SK-N-SH (cell line): ENCODE data around the gene SLC8A1. TPM values are rescaled to one million over a fixed set of nuclear protein-coding genes. Genes with fewer than 3 reads are reported as not detected.

Experiments used
- CTCF ChIA-PET: fragments of 300-600, 350-600 bp; formaldehyde crosslinking; extraction: SDS; loops from one replicate; lab custom pipeline; 2021; lab: Yijun Ruan, JAX
- POLR2A ChIA-PET: fragments of 350-600 bp; sonication (Branson Sonifier 250); formaldehyde crosslinking; extraction: SDS; loops from one replicate; lab custom pipeline; 2020; ENCODE audit warnings: antibody characterized with exemption, inconsistent platforms; lab: Yijun Ruan, JAX
- DNase-seq: peaks from one replicate; pipeline ENCODE4 v3.0.0; 2012
- H2AFZ ChIP-seq: fragments of 200-600 bp; sonication (generic); 2 replicates; pipeline ENCODE4 v1.8.1; 2016; ENCODE audit warnings: antibody characterized with exemption, mild to moderate bottlenecking, low read depth
- H3F3A ChIP-seq: fragments of 200-600 bp; sonication (generic); replicated peaks from 2 replicates; pipeline ENCODE3; 2016; ENCODE audit warnings: antibody characterized with exemption, mild to moderate bottlenecking; ENCODE audit not compliant: insufficient read depth
- H3K27ac ChIP-seq, 2 experiments: fragments of 200-500 bp in 1 of 2; fragments of 200-600 bp in 1 of 2; sonication (Bioruptor generic) in 1 of 2; sonication (generic), shearing (Covaris generic) in 1 of 2; 2 replicates each; pipeline versions ENCODE4 v1.5.1 to v1.6.1; 2014 to 2016; ENCODE audit warnings: low read depth in 2 of 2, inconsistent platforms in 1 of 2, low read length in 1 of 2, mild to moderate bottlenecking in 1 of 2, mixed read lengths in 1 of 2
- H3K27me3 ChIP-seq: fragments of 200-600 bp; sonication (generic), shearing (Covaris generic); 2 replicates; pipeline ENCODE4 v1.6.1; 2016; ENCODE audit warnings: mixed run types; ENCODE audit not compliant: insufficient read depth
- H3K36me3 ChIP-seq, 2 experiments: fragments of 200-500 bp in 1 of 2; fragments of 200-600 bp in 1 of 2; sonication (Bioruptor generic) in 1 of 2; sonication (generic) in 1 of 2; replicated peaks in 1 of 2; 2 replicates each; pipeline versions ENCODE3 to v1.5.1; 2014 to 2016; ENCODE audit warnings: low read length in 1 of 2, mild to moderate bottlenecking in 1 of 2; ENCODE audit not compliant: insufficient read depth in 2 of 2, control insufficient read depth in 1 of 2
- H3K4me1 ChIP-seq, 2 experiments: fragments of 200-500 bp in 1 of 2; fragments of 200-600 bp in 1 of 2; sonication (Bioruptor generic) in 1 of 2; sonication (generic), shearing (Covaris generic) in 1 of 2; 2 replicates each; pipeline versions ENCODE4 v1.5.1 to v1.6.1; 2014 to 2016; ENCODE audit warnings: low read depth in 1 of 2, low read length in 1 of 2, mixed run types in 1 of 2; ENCODE audit not compliant: insufficient read depth in 2 of 2, control insufficient read depth in 1 of 2
- H3K4me2 ChIP-seq: fragments of 200-600 bp; sonication (generic), shearing (Covaris generic); 2 replicates; pipeline ENCODE4 v1.6.1; 2017; ENCODE audit warnings: mixed run types
- H3K4me3 ChIP-seq, 2 experiments: fragments of 200-500 bp in 1 of 2; fragments of 200-600 bp in 1 of 2; sonication (Bioruptor generic) in 1 of 2; sonication (generic), shearing (Covaris generic) in 1 of 2; 2 replicates each; pipeline versions ENCODE4 v1.5.1 to v1.8.1; 2014 to 2016; ENCODE audit warnings: low read depth in 2 of 2, inconsistent platforms in 1 of 2, low read length in 1 of 2, mild to moderate bottlenecking in 1 of 2, mixed read lengths in 1 of 2, moderate library complexity in 1 of 2
- H3K79me2 ChIP-seq: fragments of 200-600 bp; sonication (generic); 2 replicates; pipeline ENCODE4 v1.8.1; 2017; ENCODE audit warnings: mild to moderate bottlenecking; ENCODE audit not compliant: insufficient read depth
- H3K9ac ChIP-seq: fragments of 200-600 bp; sonication (generic); 2 replicates; pipeline ENCODE4 v1.6.1; 2017; ENCODE audit warnings: mixed run types
- H3K9me2 ChIP-seq: fragments of 200-600 bp; sonication (generic); 2 replicates; pipeline ENCODE4 v1.6.1; 2017; ENCODE audit warnings: mixed run types
- H3K9me3 ChIP-seq: fragments of 200-600 bp; sonication (generic); 2 replicates; pipeline ENCODE4 v1.6.1; 2017; ENCODE audit warnings: mixed run types, mild to moderate bottlenecking, moderate library complexity
- H4K20me1 ChIP-seq: fragments of 200-600 bp; sonication (generic); 2 replicates; pipeline ENCODE4 v1.6.1; 2017; ENCODE audit warnings: mild to moderate bottlenecking, mixed run types; ENCODE audit not compliant: insufficient read depth
- CHD2 ChIP-seq: fragments of 150-350 bp; IDR thresholded peaks from 2 replicates; pipeline ENCODE4 v1.6.1; 2018; ENCODE audit warnings: low read length; ENCODE audit not compliant: partially characterized antibody
- EP300 ChIP-seq, 2 experiments: IDR thresholded peaks; 2 replicates each; pipeline versions ENCODE4 v1.4.0 to v1.6.1; 2012; ENCODE audit warnings: borderline replicate concordance in 1 of 2, low read depth in 1 of 2, low read length in 1 of 2
- EZH2phosphoT487 ChIP-seq: fragments of 200-600 bp; sonication (generic); IDR thresholded peaks from 2 replicates; pipeline ENCODE4 v1.6.1; 2017; ENCODE audit warnings: low read depth, mixed run types, mild to moderate bottlenecking, antibody characterized with exemption, moderate library complexity, borderline replicate concordance
- FOSL2 ChIP-seq: IDR thresholded peaks from 2 replicates; pipeline ENCODE4 v1.4.0; 2012; ENCODE audit warnings: low read depth, mild to moderate bottlenecking, moderate library complexity, borderline replicate concordance
- FOXJ3 ChIP-seq: sonication (generic); formaldehyde crosslinking; IDR thresholded peaks from 2 replicates; pipeline ENCODE4 v1.5.1; 2020; ENCODE audit warnings: mild to moderate bottlenecking, missing genetic modification reagents
- FOXM1 ChIP-seq: IDR thresholded peaks from 2 replicates; pipeline ENCODE4 v1.4.0; 2012; ENCODE audit warnings: low read depth, mild to moderate bottlenecking
- GABPA ChIP-seq: IDR thresholded peaks from 2 replicates; pipeline ENCODE4 v1.4.0; 2012; ENCODE audit warnings: low read depth, mild to moderate bottlenecking
- GATA2 ChIP-seq: sonication (generic); formaldehyde crosslinking; IDR thresholded peaks from 2 replicates; pipeline ENCODE4 v1.5.0; 2020; ENCODE audit warnings: mild to moderate bottlenecking, missing genetic modification reagents
- JUND ChIP-seq: IDR thresholded peaks from 2 replicates; pipeline ENCODE4 v1.4.0; 2012
- MXI1 ChIP-seq: IDR thresholded peaks from 2 replicates; pipeline ENCODE4 v1.6.1; 2012; ENCODE audit warnings: mild to moderate bottlenecking, low read depth, low read length, improper control_type of control experiment
- NFIC ChIP-seq: IDR thresholded peaks from 2 replicates; pipeline ENCODE4 v1.4.0; 2012; ENCODE audit warnings: borderline replicate concordance
- NRF1 ChIP-seq: IDR thresholded peaks from 2 replicates; pipeline ENCODE4 v1.6.1; 2012; ENCODE audit warnings: low read depth, mild to moderate bottlenecking, low read length
- POLR2AphosphoS5 ChIP-seq: IDR thresholded peaks from 2 replicates; pipeline ENCODE4 v1.6.1; 2012; ENCODE audit warnings: low read depth, low read length
- RFX5 ChIP-seq: IDR thresholded peaks from 2 replicates; pipeline ENCODE4 v1.6.1; 2012; ENCODE audit warnings: mild to moderate bottlenecking, improper control_type of control experiment, low read length
- RXRA ChIP-seq: IDR thresholded peaks from 2 replicates; pipeline ENCODE4 v1.4.0; 2012; ENCODE audit warnings: low read depth, mild to moderate bottlenecking, borderline replicate concordance
- SIN3A ChIP-seq: IDR thresholded peaks from 2 replicates; pipeline ENCODE4 v1.6.1; 2012; ENCODE audit warnings: low read depth, mild to moderate bottlenecking, low read length, moderate library complexity, borderline replicate concordance
- TAF1 ChIP-seq: IDR thresholded peaks from 2 replicates; pipeline ENCODE4 v1.6.1; 2012; ENCODE audit warnings: low read depth, mild to moderate bottlenecking, low read length, moderate library complexity, borderline replicate concordance
- TCF12 ChIP-seq: IDR thresholded peaks from 2 replicates; pipeline ENCODE4 v1.4.0; 2012
- YY1 ChIP-seq: IDR thresholded peaks from 2 replicates; pipeline ENCODE4 v1.4.0; 2012; ENCODE audit warnings: low read depth, mild to moderate bottlenecking
- WGBS: methylation state at CpG from one replicate; pipeline ENCODE4 v1.1.6; 2017; ENCODE audit warnings: low lambda C conversion rate; 5-methylcytosine and 5-hydroxymethylcytosine counted together
- polyA plus RNA-seq, 3 experiments: library from polyadenylated mRNA; depleted of rRNA; stranded (reverse); fragments of >200 nt; gene quantifications; 2 replicates each; pipeline ENCODE4 v1.2.3, GENCODE V29; 2012
- TF ChIP-seq, protein P1 (sequence below): IDR thresholded peaks from 2 replicates; pipeline ENCODE4 v1.4.0; 2012; ENCODE audit warnings: low read depth, borderline replicate concordance
- TF ChIP-seq, protein P2 (sequence below): IDR thresholded peaks from 2 replicates; pipeline ENCODE4 v1.6.1; 2012; ENCODE audit warnings: mild to moderate bottlenecking, low read depth, low read length, moderate library complexity
- TF ChIP-seq, protein P3 (sequence below): fragments of 200-600 bp; sonication (generic); IDR thresholded peaks from 2 replicates; pipeline ENCODE4 v1.6.1; 2017; ENCODE audit warnings: antibody characterized with exemption, mild to moderate bottlenecking, moderate library complexity
- TF ChIP-seq, protein P4 (sequence below): fragments of 150-350 bp; IDR thresholded peaks from 2 replicates; pipeline ENCODE4 v1.6.1; 2017; ENCODE audit warnings: antibody characterized with exemption, low read length, low read depth, borderline replicate concordance

Gene SLC8A1
- polyA plus RNA-seq, 1 of the 3 experiments (the other 2 are of a cell fraction) = 3.2 TPM

DNA sequence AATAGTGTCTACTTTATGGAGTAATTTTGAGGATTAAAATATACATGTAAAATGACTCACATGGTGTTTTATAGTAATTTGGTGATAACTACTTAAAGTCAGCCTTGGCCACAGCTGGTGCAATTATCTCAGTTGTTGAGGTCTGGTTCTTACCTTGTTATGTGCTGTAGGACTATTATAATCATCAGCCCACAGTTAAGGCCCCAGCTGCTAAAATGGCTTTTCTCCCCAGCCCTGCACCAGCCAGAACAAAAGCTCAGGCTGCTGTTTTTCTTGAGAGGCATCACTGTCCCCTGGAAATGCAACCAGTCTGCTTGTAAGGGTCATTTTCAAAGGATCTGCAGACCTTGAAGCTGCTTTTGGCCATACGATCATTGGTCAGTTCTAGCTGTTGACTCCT lies 389.5 kb downstream of the SLC8A1 start (continued):
- TF ChIP-seq NRF1 = no peak
- TF ChIP-seq, protein P1, sequence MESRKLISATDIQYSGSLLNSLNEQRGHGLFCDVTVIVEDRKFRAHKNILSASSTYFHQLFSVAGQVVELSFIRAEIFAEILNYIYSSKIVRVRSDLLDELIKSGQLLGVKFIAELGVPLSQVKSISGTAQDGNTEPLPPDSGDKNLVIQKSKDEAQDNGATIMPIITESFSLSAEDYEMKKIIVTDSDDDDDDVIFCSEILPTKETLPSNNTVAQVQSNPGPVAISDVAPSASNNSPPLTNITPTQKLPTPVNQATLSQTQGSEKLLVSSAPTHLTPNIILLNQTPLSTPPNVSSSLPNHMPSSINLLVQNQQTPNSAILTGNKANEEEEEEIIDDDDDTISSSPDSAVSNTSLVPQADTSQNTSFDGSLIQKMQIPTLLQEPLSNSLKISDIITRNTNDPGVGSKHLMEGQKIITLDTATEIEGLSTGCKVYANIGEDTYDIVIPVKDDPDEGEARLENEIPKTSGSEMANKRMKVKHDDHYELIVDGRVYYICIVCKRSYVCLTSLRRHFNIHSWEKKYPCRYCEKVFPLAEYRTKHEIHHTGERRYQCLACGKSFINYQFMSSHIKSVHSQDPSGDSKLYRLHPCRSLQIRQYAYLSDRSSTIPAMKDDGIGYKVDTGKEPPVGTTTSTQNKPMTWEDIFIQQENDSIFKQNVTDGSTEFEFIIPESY = no peak
- no peak for TF ChIP-seq EZH2phosphoT487

DNA sequence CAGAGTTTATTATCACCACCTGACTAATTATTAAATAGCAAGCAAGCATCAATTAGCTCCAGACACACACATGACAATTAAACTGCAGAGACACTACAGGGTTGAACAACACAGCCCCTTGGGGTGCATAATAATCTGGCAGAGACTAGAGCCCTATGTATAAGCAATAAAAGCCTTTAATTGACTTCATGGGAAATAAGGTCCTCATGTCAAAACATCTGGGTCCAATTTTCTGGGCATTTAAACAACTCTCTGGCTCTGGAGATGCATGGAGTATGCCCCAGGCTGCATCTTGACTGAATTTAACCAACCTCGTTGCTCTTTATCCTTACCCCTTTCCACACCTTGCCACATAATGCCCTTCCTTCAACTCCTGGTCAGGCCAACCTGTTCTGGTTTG lies 402.1 kb downstream of the SLC8A1 start:
- no peaks in the 10 kb centered on the region for H3K27me3 ChIP-seq
- 9% methylated on average over 1 of the region's 1 CpG for WGBS
- no peak overlapping the region for H3K9ac ChIP-seq
- CTCF ChIA-PET = interaction anchor here (1.1 kb wide), 1 partner anchor 136 kb away, joined by 3 read pairs; no protein-coding TSS in a partner anchor
- peaks cover 0 to 16% of the 10 kb centered on the region in 2 experiments; a peak in 2 of 4 replicates for H3K4me1 ChIP-seq
- H2AFZ ChIP-seq = no peak overlapping the region
- peak; percentile 63 for DNase-seq
- peak overlapping the region in 1 of 2 experiments; percentile 79; a peak in 2 of 4 replicates for H3K27ac ChIP-seq
- H3K4me2 ChIP-seq = no peak overlapping the region
- no peaks in the 10 kb centered on the region for H3K9me3 ChIP-seq
- no peaks in the 10 kb centered on the region for H3K36me3 ChIP-seq
- H4K20me1 ChIP-seq = no peaks in the 10 kb centered on the region
- no peaks in the 10 kb centered on the region for H3K9me2 ChIP-seq
- H3K79me2 ChIP-seq = no peaks in the 10 kb centered on the region
- H3K4me3 ChIP-seq = no peak overlapping the region
- H3F3A ChIP-seq = no peaks in the 10 kb centered on the region
- POLR2A ChIA-PET = no interaction called here
- TF ChIP-seq JUND (no peak), RFX5 (no peak), RXRA (no peak), NFIC (no peak), YY1 (no peak), EP300 (IDR thresholded peaks at IDR 0.05; ENCODE audit: borderline replicate concordance in 1 of 2, low read depth in 1 of 2, low read length in 1 of 2) (peak in 1 of 2 experiments; percentile 90; a peak in 2 of 4 replicates), FOXM1 (no peak), TAF1 (no peak), FOXJ3 (CRISPR knock-in tag) (no peak; the same call in 1 of the 2 replicates), GABPA (no peak), EZH2phosphoT487 (no peak), POLR2AphosphoS5 (0 out of 2 replicates have a peak, but pooled peaks have one; percentile 23), NRF1 (no peak), SIN3A (no peak), CHD2 (peak; percentile 20), MXI1 (no peak; the same call in 1 of the 2 replicates), GATA2 (CRISPR knock-in tag) (no peak; the same call in 1 of the 2 replicates), FOSL2 (no peak), TCF12 (peak; percentile 15; the same call in 1 of the 2 replicates)
- TF ChIP-seq, protein P2, sequence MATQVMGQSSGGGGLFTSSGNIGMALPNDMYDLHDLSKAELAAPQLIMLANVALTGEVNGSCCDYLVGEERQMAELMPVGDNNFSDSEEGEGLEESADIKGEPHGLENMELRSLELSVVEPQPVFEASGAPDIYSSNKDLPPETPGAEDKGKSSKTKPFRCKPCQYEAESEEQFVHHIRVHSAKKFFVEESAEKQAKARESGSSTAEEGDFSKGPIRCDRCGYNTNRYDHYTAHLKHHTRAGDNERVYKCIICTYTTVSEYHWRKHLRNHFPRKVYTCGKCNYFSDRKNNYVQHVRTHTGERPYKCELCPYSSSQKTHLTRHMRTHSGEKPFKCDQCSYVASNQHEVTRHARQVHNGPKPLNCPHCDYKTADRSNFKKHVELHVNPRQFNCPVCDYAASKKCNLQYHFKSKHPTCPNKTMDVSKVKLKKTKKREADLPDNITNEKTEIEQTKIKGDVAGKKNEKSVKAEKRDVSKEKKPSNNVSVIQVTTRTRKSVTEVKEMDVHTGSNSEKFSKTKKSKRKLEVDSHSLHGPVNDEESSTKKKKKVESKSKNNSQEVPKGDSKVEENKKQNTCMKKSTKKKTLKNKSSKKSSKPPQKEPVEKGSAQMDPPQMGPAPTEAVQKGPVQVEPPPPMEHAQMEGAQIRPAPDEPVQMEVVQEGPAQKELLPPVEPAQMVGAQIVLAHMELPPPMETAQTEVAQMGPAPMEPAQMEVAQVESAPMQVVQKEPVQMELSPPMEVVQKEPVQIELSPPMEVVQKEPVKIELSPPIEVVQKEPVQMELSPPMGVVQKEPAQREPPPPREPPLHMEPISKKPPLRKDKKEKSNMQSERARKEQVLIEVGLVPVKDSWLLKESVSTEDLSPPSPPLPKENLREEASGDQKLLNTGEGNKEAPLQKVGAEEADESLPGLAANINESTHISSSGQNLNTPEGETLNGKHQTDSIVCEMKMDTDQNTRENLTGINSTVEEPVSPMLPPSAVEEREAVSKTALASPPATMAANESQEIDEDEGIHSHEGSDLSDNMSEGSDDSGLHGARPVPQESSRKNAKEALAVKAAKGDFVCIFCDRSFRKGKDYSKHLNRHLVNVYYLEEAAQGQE = no peak
- TF ChIP-seq, protein P3, sequence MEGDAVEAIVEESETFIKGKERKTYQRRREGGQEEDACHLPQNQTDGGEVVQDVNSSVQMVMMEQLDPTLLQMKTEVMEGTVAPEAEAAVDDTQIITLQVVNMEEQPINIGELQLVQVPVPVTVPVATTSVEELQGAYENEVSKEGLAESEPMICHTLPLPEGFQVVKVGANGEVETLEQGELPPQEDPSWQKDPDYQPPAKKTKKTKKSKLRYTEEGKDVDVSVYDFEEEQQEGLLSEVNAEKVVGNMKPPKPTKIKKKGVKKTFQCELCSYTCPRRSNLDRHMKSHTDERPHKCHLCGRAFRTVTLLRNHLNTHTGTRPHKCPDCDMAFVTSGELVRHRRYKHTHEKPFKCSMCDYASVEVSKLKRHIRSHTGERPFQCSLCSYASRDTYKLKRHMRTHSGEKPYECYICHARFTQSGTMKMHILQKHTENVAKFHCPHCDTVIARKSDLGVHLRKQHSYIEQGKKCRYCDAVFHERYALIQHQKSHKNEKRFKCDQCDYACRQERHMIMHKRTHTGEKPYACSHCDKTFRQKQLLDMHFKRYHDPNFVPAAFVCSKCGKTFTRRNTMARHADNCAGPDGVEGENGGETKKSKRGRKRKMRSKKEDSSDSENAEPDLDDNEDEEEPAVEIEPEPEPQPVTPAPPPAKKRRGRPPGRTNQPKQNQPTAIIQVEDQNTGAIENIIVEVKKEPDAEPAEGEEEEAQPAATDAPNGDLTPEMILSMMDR = no peak
- TF ChIP-seq, protein P4, sequence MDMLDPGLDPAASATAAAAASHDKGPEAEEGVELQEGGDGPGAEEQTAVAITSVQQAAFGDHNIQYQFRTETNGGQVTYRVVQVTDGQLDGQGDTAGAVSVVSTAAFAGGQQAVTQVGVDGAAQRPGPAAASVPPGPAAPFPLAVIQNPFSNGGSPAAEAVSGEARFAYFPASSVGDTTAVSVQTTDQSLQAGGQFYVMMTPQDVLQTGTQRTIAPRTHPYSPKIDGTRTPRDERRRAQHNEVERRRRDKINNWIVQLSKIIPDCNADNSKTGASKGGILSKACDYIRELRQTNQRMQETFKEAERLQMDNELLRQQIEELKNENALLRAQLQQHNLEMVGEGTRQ = no peak
